K562 (cell line): Measurements from ENCODE around the gene SH2D3A. TPM values are rescaled to one million over a fixed set of nuclear protein-coding genes. Genes with fewer than 3 reads are reported as not detected.

Experiments
- ARID3B ChIP-seq: fragments of 250-450 bp; sonication (Bioruptor Pico); IDR thresholded peaks from 2 replicates; pipeline ENCODE4 v1.4.0; 2020; ENCODE audit warnings: borderline replicate concordance
- CREBBP ChIP-seq: IDR thresholded peaks from one replicate; pipeline ENCODE4 v1.6.1; 2012; ENCODE audit warnings: low read depth, mild to moderate bottlenecking, control low read depth, inconsistent platforms, low read length
- CREM ChIP-seq: IDR thresholded peaks from 2 replicates; pipeline ENCODE4 v1.6.1; 2014; ENCODE audit warnings: antibody characterized with exemption, low read depth
- DPF2 ChIP-seq: fragments of 450-650 bp; IDR thresholded peaks from 2 replicates; pipeline ENCODE4 v1.6.1; 2016
- ELK1 ChIP-seq: sonication (generic); formaldehyde crosslinking; IDR thresholded peaks from 2 replicates; pipeline ENCODE4 v1.8.1; 2022; ENCODE audit warnings: missing genetic modification reagents
- EP300 ChIP-seq: IDR thresholded peaks from 2 replicates; pipeline ENCODE4 v1.6.1; 2012; ENCODE audit warnings: low read length, improper control_type of control experiment
- GABPB2 ChIP-seq: fragments of 250-450 bp; sonication (Bioruptor Pico); conservative IDR thresholded peaks from 2 replicates; pipeline ENCODE4 v1.5.1; 2021; ENCODE audit warnings: mild to moderate bottlenecking
- HNRNPH1 ChIP-seq: fragments of 200-400 bp; formaldehyde crosslinking; optimal IDR thresholded peaks from 2 replicates; pipeline ENCODE3; 2017; ENCODE audit warnings: low read depth, mild to moderate bottlenecking, low read length, moderate library complexity
- MBD1 ChIP-seq: fragments of 250-450 bp; sonication (Bioruptor Pico); IDR thresholded peaks from 2 replicates; pipeline ENCODE4 v1.8.0; 2022; ENCODE audit warnings: inconsistent platforms
- NFIC ChIP-seq: fragments of 450-650 bp; IDR thresholded peaks from 2 replicates; pipeline ENCODE4 v1.6.1; 2017; ENCODE audit warnings: mild to moderate bottlenecking, inconsistent platforms
- RREB1 ChIP-seq: fragments of 250-450 bp; sonication (Bioruptor Pico); IDR thresholded peaks from 2 replicates; pipeline ENCODE4 v1.4.0; 2020
- SIN3A ChIP-seq, 2 experiments: fragments of 150-350 bp in 1 of 2; IDR thresholded peaks; 2 replicates each; pipeline ENCODE4 v1.6.1; 2011 to 2016; ENCODE audit warnings: borderline replicate concordance in 2 of 2, low read depth in 2 of 2, low read length in 2 of 2, mild to moderate bottlenecking in 2 of 2, moderate library complexity in 2 of 2; ENCODE audit not compliant: control insufficient read depth in 1 of 2
- SMAD3 ChIP-seq: fragments of 450-650 bp; formaldehyde crosslinking; conservative IDR thresholded peaks from 2 replicates; pipeline ENCODE4 v1.4.0; 2020; ENCODE audit warnings: mild to moderate bottlenecking
- SMAD4 ChIP-seq: fragments of 250-450 bp; sonication (Bioruptor Pico); conservative IDR thresholded peaks from 2 replicates; pipeline ENCODE4 v1.8.0; 2021; ENCODE audit warnings: inconsistent platforms, mild to moderate bottlenecking, moderate library complexity
- SREBF1 ChIP-seq: fragments of 150-350 bp; IDR thresholded peaks from 2 replicates; pipeline ENCODE4 v1.6.1; 2014; ENCODE audit warnings: antibody characterized with exemption, low read depth, low read length, borderline replicate concordance
- ZNF449 ChIP-seq: fragments of 250-450 bp; sonication (Bioruptor Pico); IDR thresholded peaks from 2 replicates; pipeline ENCODE4 v1.8.0; 2022; ENCODE audit warnings: moderate library complexity, mild to moderate bottlenecking, inconsistent platforms
- polyA plus RNA-seq, 8 experiments: library from polyadenylated mRNA; depleted of rRNA in 4 of 8; stranded (reverse) in 5 of 8; unstranded in 3 of 8; fragments of >200 nt; fragmentation: Nextera tagmentation in 2 of 8; fragmentation: Illumina TruSeq in 1 of 8; extraction: Ambion mirVana in 2 of 8; extraction: Trizol in 1 of 8; gene quantifications; 2 replicates each; pipeline versions ENCODE4 v1.2.1 to v1.2.3, GENCODE V29; 2011 to 2014; ENCODE audit warnings: inconsistent platforms in 1 of 8, missing spikeins in 1 of 8
- total RNA-seq, 7 experiments: library from RNA; depleted of rRNA in 6 of 7; stranded (reverse); fragments of >200 nt in 6 of 7; fragmentation: Illumina TruSeq in 2 of 7; extraction: Trizol in 2 of 7; gene quantifications; 2 replicates each; pipeline versions ENCODE4 v1.2.1 to v1.2.3, GENCODE V29; 2011 to 2021; ENCODE audit warnings: low replicate concordance in 1 of 7

The SH2D3A gene
- total and polyA plus RNA-seq, 9 of the 15 experiments (the other 6 are each of a cell fraction or from before 2014, with no cell fraction given), result 0.75 to 26.3 (median 8.9) TPM

- no peak for TF ChIP-seq RREB1 (CRISPR knock-in tag)
- no peak for TF ChIP-seq SREBF1
- no peak for TF ChIP-seq ZNF449 (CRISPR knock-in tag)
- TF ChIP-seq SIN3A (IDR thresholded peaks at IDR 0.05; ENCODE audit: borderline replicate concordance in 2 of 2, control insufficient read depth in 1 of 2, low read depth in 2 of 2, low read length in 2 of 2), result no peak
- TF ChIP-seq ELK1, result no peak
- TF ChIP-seq DPF2, result no peak
- no peak for TF ChIP-seq GABPB2
- TF ChIP-seq NFIC, result peak; percentile 92
- 0 out of 2 replicates have a peak, but pooled peaks have one; percentile 28 for TF ChIP-seq MBD1 (CRISPR knock-in tag)
- TF ChIP-seq EP300, result peak; percentile 32; the same call in 1 of the 2 replicates
- TF ChIP-seq SMAD3 (CRISPR knock-in tag), result no peak
- no peak for TF ChIP-seq CREM
- TF ChIP-seq CREBBP, result no peak
- TF ChIP-seq HNRNPH1, result no peak
- no peak for TF ChIP-seq ARID3B (CRISPR knock-in tag)
- 0 out of 2 replicates have a peak, but pooled peaks have one; percentile 54 for TF ChIP-seq SMAD4 (CRISPR knock-in tag)
Observed at GRCh38 chr19:6801485-6802086, 34.4 kb upstream of the SH2D3A start (continued).
